Progenitor cell of endocrine pancreas (in vitro differentiated cells): ENCODE data around the gene EPS8. TPM values are rescaled to one million over a fixed set of nuclear protein-coding genes. Genes with fewer than 3 reads are reported as not detected.

Source experiments
- DNase-seq: peaks from one replicate; pipeline ENCODE4 v3.0.0; 2021; ENCODE audit warnings: low spot score; ENCODE audit not compliant: unreplicated experiment
- H3K27ac Mint-ChIP-seq: 2 replicates; pipeline ENCODE4 v1.8.0; 2021; ENCODE audit warnings: mild to moderate bottlenecking, moderate library complexity, mixed read lengths
- H3K27me3 Mint-ChIP-seq: 2 replicates; pipeline ENCODE4 v1.8.0; 2021; ENCODE audit warnings: mixed read lengths
- H3K36me3 Mint-ChIP-seq: 2 replicates; pipeline ENCODE4 v1.8.0; 2022; ENCODE audit warnings: mixed read lengths; ENCODE audit not compliant: insufficient read depth
- H3K4me1 Mint-ChIP-seq: 2 replicates; pipeline ENCODE4 v1.8.0; 2021; ENCODE audit warnings: low read depth, mixed read lengths
- H3K4me3 Mint-ChIP-seq: 2 replicates; pipeline ENCODE4 v1.8.0; 2021; ENCODE audit warnings: low read depth, mild to moderate bottlenecking, moderate library complexity, mixed read lengths
- H3K9me3 Mint-ChIP-seq: 2 replicates; pipeline ENCODE4 v1.8.0; 2021; ENCODE audit warnings: low read depth, mixed read lengths
- total RNA-seq: library from RNA; stranded (reverse); gene quantifications from 2 replicates; pipeline ENCODE4 v1.2.1, GENCODE V29; 2021
- TF ChIP-seq, protein P1 (sequence below): fragments of 200-600 bp; sonication (generic); IDR thresholded peaks from one replicate; pipeline ENCODE4 v1.5.0; 2021; ENCODE audit warnings: antibody characterized with exemption, mild to moderate bottlenecking; ENCODE audit not compliant: unreplicated experiment

Gene EPS8
- total RNA-seq, 1 donor from 2014 or later, result 23.2 TPM

DNA sequence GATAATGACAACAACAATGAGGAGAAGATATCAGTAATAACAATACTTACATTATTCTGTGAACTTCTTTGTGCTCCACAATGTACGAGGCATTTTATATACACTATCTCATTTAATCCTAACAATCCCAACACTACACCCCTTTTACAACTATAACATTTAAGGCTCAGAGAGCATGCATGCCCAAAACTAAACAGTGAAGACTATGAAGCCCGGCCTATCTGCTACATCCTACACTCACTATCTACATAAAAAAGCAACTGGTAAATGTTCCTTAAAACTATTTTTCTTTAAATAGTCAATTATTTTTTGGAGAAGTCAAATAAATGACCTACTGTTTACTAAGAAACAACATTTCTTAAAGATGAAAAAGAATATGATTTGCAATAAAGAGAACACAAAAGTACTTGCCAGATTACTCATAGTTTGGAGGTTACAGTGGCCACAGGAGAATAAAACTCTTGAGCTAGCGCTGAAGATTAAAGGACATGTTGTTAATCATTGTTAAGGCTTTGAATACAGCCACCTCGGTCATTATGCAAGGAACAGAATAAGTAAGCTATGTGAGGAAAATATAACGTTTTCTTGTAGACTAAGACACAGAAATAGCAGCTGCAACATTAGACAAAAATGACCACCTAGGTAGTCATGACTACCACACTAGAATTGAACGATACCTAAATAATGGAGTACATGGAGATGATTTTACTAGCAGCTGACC lies 56.7 kb downstream of the EPS8 start:
- Mint-ChIP-seq H3K4me1 (peaks cover 4% of the 10 kb centered on the region), H3K36me3 (no peaks in the 10 kb centered on the region), H3K27ac (no peak overlapping the region), H3K27me3 (no peaks in the 10 kb centered on the region), H3K9me3 (peaks cover 10% of the 10 kb centered on the region), H3K4me3 (no peak overlapping the region)
- DNase-seq, result no peak
- TF ChIP-seq, protein P1, sequence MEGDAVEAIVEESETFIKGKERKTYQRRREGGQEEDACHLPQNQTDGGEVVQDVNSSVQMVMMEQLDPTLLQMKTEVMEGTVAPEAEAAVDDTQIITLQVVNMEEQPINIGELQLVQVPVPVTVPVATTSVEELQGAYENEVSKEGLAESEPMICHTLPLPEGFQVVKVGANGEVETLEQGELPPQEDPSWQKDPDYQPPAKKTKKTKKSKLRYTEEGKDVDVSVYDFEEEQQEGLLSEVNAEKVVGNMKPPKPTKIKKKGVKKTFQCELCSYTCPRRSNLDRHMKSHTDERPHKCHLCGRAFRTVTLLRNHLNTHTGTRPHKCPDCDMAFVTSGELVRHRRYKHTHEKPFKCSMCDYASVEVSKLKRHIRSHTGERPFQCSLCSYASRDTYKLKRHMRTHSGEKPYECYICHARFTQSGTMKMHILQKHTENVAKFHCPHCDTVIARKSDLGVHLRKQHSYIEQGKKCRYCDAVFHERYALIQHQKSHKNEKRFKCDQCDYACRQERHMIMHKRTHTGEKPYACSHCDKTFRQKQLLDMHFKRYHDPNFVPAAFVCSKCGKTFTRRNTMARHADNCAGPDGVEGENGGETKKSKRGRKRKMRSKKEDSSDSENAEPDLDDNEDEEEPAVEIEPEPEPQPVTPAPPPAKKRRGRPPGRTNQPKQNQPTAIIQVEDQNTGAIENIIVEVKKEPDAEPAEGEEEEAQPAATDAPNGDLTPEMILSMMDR, result no peak

DNA sequence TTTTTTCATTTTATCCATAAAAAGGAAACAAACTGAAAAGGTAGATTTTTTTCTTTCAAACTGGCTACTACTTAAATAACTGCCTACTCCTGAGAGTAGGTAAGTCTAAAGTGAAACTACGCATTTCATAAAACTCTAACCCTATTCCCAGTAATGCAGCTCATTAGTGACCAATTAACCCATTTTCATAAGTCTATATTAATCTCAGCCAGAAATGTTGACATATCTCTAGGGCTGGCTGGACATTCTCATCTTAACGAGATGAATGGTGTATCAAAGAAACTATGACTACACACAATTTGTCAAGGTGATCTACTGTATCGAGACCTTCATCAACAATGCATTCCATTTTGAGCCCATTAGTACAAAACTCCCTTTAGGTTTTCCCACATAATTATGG lies 57.2 kb downstream of the EPS8 start:
- Mint-ChIP-seq H3K4me1 (peaks cover 4% of the 10 kb centered on the region), H3K27me3 (no peaks in the 10 kb centered on the region), H3K9me3 (peaks cover 10% of the 10 kb centered on the region), H3K27ac (no peak overlapping the region), H3K36me3 (no peaks in the 10 kb centered on the region), H3K4me3 (no peak overlapping the region)
- TF ChIP-seq, protein P1, result no peak
- no peak for DNase-seq

DNA sequence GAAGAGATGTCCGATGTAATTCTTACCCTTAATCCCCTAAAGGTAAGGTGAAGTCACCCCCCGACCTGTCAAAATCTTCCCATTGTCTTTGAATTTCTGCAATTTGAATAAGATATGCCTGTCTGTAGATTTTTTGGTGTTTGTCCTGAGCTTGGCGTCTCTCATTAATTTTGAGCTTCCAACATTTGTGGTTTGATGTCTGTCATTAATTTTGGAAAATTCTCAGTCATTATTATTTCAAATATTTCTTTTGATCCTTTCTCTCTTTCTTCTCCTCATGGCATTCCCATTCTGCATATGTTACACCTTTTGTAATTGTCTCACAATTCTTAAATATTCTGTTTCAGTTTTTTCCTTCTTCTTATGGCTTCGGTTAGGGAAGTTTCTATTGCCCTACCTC lies 60.1 kb downstream of the EPS8 start:
- no peaks in the 10 kb centered on the region for H3K36me3 Mint-ChIP-seq
- H3K27me3 Mint-ChIP-seq, result no peaks in the 10 kb centered on the region
- H3K9me3 Mint-ChIP-seq, result peaks cover 8% of the 10 kb centered on the region
- no peak overlapping the region for H3K27ac Mint-ChIP-seq
- TF ChIP-seq, protein P1, result no peak
- no peak for DNase-seq
- H3K4me3 Mint-ChIP-seq, result no peak overlapping the region
- peaks cover 9% of the 10 kb centered on the region for H3K4me1 Mint-ChIP-seq

DNA sequence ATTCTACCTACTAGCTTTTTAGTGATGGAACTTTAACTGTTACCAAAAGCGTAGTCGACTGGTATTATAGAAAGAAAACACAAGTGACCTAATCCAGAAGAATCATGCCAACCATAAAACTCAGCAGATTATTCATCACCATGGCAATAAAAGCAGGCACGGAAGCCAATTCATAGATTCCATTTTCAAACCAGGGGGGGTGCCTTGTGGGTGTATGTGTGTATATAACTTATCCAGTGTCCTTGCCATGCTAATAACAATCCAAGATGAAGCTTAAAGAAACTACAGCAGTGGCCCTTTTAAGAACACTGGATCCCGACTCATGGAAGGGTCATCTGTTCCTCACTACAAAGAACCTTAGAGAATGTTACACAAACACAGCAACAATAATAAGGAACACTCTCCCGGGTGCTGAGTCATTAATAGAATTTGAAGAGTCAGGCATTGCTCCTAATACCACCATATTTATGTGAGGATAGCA lies 61.0 kb downstream of the EPS8 start:
- Mint-ChIP-seq H3K27ac (no peak overlapping the region), H3K27me3 (no peaks in the 10 kb centered on the region)
- TF ChIP-seq, protein P1, result no peak

DNA sequence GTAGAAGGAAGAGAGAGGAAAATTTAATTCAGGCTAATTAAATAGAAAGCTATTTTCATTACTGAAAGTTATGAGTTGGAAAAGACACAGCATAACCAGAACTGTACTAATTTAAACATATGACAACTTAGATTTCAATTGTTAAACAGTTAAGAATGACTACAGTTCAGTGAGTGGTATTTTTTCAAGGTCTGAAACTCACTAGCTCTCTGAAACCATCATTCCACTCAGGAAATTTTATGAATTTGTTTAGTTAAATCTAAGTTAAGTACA lies 62.4 kb downstream of the EPS8 start:
- Mint-ChIP-seq H3K9me3 (peaks cover 8% of the 10 kb centered on the region), H3K27me3 (no peaks in the 10 kb centered on the region), H3K27ac (no peak overlapping the region), H3K4me3 (no peak overlapping the region), H3K36me3 (no peaks in the 10 kb centered on the region), H3K4me1 (peaks cover 5% of the 10 kb centered on the region)
- TF ChIP-seq, protein P1, result no peak
- DNase-seq, result no peak

More for the DNA sequence above, 61.0 kb downstream of the EPS8 start:
- H3K36me3 Mint-ChIP-seq, result no peaks in the 10 kb centered on the region
- H3K4me1 Mint-ChIP-seq, result peaks cover 9% of the 10 kb centered on the region
- DNase-seq, result no peak
- peaks cover 8% of the 10 kb centered on the region for H3K9me3 Mint-ChIP-seq
- H3K4me3 Mint-ChIP-seq, result no peak overlapping the region
